ENCODE measurements around the gene RNF8.
"Not testable (repeated sequence)": the region's sequence is repeated elsewhere in the genome, so short reads cannot be mapped to it uniquely, and the experiment has no call there.

The RNF8 gene

GRCh38 chr6:37353761-37354525 lies at the start of gene RNF8:
Gene RNF8, plus strand, starts transcription at chr6:37353983. Its CDS starts 182 bp downstream, at chr6:37354165.
- peak; percentile 73 to 85 for DNase-seq (ENCODE audit: low read depth in 1 of 2, low spot score in 1 of 2)

DNA sequence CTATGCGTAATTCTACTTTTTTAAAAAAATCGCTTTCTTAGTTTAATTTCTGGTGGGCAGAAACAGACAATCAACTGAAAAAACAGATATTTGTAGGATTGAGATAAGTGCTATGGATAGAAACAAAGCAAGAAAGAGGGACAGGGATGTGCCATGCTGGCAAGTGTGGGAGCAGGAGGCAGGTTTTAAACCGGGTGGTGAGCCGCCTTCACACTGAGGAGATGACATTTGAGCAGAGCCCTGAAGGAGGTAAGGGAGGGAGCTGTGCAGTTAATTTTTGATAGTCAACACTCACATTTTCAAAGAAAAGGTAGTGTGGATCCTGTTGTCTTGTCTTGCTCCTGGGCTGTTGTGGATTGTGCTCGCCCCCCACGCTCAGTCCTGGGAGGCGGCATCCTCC lies 49.0 kb upstream of the RNF8 start:
- DNase-seq (ENCODE audit: low read depth in 1 of 2, low spot score in 1 of 2), result no peak

- no peak for DNase-seq (ENCODE audit: low read depth in 1 of 2, low spot score in 1 of 2)
These were observed 47.9 kb upstream of the RNF8 start for GRCh38 chr6:37305841-37306425.

DNA sequence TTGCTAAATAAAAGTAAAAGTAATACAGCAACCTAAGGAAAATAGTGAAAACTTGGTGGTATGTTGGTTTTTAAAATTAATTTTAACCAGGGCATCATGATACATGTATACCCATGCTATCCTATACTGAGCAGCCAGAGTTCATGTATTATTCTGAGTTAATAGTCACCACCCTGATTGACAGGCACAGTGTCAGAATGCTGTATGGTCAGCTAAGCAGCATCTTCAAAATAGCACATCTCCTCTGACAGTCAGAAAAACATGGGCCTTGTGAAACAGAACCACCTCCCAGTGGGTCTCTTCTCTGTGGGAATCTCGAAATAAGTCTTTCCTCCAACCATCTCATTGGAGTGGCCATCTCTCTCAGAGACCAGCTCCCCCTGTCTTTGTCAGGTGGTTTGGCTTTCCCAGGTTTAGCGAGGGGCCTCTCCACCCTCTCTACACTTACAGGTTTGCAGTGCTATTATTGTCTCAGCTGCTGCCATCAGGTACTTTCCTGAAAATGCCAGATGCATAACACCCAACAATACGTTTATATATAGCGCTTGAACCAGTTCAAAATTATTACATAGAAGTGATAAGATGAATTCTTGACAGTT lies 47.1 kb upstream of the RNF8 start:
- no peak for DNase-seq (ENCODE audit: low read depth in 1 of 2, low spot score in 1 of 2)

- DNase-seq (ENCODE audit: low read depth in 1 of 2, low spot score in 1 of 2), result not testable (repeated sequence)
These were observed 46.3 kb upstream of the RNF8 start for GRCh38 chr6:37307484-37307883.

DNA sequence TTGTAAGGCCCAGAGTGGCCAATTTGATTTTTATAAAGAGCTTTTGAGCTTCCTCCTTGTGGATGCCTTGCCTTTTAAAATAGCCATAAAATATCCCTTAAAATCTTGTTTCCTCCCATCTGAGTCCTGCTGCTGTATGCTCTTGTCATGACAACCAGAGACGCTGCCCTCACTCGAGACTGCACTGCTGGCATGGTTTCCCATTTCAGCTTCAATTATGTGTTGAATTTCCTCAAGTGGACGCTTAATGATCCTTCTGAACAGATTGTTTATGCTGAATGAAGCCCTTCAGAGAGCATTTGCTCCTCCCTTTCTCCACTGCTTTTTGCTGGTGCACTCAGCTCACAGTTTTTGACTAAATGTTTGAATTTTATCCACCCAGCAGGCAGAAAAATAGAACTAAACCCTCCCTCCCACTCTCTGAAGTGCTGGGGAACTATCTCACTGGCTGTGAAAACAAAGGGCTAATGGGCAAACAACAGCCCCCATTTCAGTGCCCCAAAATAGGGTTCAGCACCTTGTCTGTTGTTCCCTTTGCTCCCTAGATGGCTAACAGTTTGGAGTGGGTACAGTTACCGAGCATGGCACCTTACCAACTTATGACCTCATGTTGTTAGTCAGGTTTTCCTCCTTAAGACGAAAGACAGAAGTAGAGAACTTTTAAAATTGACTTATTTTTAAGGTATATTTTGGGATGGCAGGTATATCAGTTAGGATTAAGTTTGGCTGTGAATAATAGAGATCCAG lies 45.5 kb upstream of the RNF8 start:
- DNase-seq (ENCODE audit: low read depth in 1 of 2, low spot score in 1 of 2), result no peak

- DNase-seq (ENCODE audit: low read depth in 1 of 2, low spot score in 1 of 2), result no peak
These were observed 44.7 kb upstream of the RNF8 start for GRCh38 chr6:37309046-37309445.

GRCh38 chr6:37309692-37310091 lies 44.1 kb upstream of the RNF8 start:
- DNase-seq (ENCODE audit: low read depth in 1 of 2, low spot score in 1 of 2), result no peak

DNA sequence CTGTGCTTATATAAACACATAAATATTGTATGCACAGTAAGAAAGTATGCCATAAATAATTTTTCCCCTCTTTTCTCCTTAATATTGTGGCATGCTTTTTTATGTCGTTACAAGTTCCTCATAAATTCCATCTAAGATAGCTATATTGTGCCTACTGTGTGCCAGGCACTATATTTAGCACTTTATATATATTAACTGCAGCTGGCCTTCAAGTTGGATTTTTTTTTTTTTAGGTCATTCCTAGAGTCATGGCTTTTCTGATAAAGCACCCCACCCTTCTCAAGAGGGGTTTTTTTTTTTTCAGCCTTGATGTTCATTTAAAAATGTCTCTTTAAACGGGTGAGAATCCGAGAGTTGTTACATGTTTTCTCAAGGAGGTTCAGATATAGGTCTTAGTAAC lies 42.8 kb upstream of the RNF8 start:
- DNase-seq (ENCODE audit: low read depth in 1 of 2, low spot score in 1 of 2), result no peak

- no peak for DNase-seq (ENCODE audit: low read depth in 1 of 2, low spot score in 1 of 2)
These were observed 41.9 kb upstream of the RNF8 start for GRCh38 chr6:37311741-37312473.

GRCh38 chr6:37313723-37314486 lies 39.9 kb upstream of the RNF8 start:
- DNase-seq (ENCODE audit: low read depth in 1 of 2, low spot score in 1 of 2), result no peak

GRCh38 chr6:37314487-37315156 lies 39.2 kb upstream of the RNF8 start:
- peak in 1 of 2 donors; percentile 35 for DNase-seq (ENCODE audit: low read depth in 1 of 2, low spot score in 1 of 2)

GRCh38 chr6:37315157-37315515 lies 38.6 kb upstream of the RNF8 start:
- no peak for DNase-seq (ENCODE audit: low read depth in 1 of 2, low spot score in 1 of 2)

- no peak for DNase-seq (ENCODE audit: low read depth in 1 of 2, low spot score in 1 of 2)
These were observed 37.7 kb upstream of the RNF8 start for GRCh38 chr6:37316071-37316470.

DNA sequence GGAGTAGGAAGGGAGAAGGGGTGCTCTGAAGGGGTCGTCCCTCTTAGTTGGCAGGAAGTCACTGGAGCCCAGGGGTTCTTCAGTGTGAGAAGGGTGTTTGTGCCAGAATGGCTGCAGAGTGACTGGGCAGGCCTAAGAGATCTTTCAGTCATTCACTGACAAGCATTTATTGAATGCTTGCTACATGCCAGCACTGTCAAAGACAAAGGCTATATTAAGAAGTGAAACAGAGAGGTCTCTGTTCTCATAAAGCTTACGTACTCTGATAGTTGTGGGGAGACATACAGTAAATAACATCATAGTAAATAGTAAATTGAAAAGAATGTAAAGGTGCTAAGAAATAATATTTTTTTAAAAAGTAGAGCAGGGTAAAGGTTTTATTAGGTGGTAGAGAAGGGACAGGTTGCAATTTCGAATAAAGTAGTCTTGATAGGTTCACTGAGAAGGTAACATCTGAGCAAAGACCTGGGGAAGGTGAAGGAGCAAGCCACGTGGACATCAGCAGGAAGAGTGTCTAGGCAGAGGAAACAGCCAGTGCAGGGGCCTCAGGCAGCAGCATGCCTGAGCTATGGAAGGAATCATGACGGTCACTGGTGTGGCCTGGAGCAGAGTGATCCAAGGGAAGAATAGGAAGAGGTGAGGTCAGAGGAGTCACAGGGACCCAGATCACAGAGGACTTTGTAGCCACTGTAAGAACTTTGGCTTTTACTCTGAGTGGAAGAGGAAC lies 36.3 kb upstream of the RNF8 start:
- DNase-seq (ENCODE audit: low read depth in 1 of 2, low spot score in 1 of 2), result no peak

DNA sequence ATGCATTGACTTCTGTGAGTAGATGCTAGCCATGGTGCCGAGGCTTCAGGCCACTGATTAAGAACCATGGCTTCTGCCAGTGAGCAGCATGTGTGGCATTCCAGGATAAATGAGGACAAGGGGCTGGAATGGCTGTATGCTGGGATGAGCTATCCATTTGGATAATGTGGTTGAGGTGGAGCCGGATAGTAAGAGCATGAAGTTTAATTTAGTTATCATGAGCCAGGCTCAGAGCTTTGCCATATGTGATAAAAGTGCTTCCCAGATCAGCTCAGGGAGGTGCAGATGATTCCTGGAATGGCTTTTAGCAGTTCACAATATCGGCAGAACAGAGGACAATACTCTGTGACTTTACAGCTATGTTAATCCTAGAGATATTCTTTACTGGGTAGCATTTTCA lies 34.6 kb upstream of the RNF8 start:
- no peak for DNase-seq (ENCODE audit: low read depth in 1 of 2, low spot score in 1 of 2)

DNA sequence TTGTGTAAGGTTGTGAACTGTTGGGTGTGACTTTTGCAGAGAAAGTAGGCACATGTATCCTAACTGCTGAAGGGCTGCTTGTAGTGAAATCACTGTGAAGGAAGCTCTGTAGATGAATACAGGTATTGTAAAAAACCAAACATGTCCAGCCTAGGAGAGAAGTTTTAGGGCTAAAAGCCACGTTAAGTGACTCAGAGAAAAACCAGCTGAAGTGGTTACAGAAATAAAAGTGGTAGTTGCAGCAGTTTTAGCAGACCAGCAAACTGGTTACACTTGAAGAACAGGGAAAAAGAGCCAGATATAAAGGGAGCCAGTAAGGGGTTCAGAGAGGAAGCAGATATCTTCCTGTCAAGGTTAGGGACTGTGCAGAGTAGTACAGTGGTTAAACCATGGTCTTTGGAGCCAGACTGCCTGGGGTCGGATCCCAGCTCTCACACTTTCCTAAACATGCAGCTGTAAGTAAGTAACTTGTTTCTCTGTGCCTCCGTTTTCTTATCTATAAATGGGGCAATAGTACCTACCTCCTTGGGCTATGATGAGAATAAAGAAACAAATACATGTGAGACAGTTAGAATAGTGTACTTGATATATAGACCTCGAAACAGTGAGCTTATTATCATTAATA lies 33.8 kb upstream of the RNF8 start:
- no peak for DNase-seq (ENCODE audit: low read depth in 1 of 2, low spot score in 1 of 2)

GRCh38 chr6:37320646-37321045 lies 33.1 kb upstream of the RNF8 start:
- no peak for DNase-seq (ENCODE audit: low read depth in 1 of 2, low spot score in 1 of 2)

- no peak for DNase-seq (ENCODE audit: low read depth in 1 of 2, low spot score in 1 of 2)
These were observed 32.7 kb upstream of the RNF8 start for GRCh38 chr6:37321101-37321500.
